ENCODE results near the gene RSPO3.
A peak's percentile ranks its signal among the peaks of the same experiment; 100 is the strongest.
"Not testable (repeated sequence)": the region's sequence is repeated elsewhere in the genome, so short reads cannot be mapped to it uniquely, and the experiment has no call there.

The RSPO3 gene

GRCh38 chr6:127118298-127119101, at the start of gene RSPO3:
Gene RSPO3 (plus strand): TSS chr6:127118671. CDS start chr6:127119193, 522 bp downstream.
- DNase-seq = peak; percentile 63

- peak; percentile 67 for DNase-seq
Measured at GRCh38 chr6:127069659-127070279, 48.7 kb upstream of the RSPO3 start.

- DNase-seq = peak; percentile 76
Measured at GRCh38 chr6:127073222-127073621, 45.2 kb upstream of the RSPO3 start.

GRCh38 chr6:127076466-127076865, 42.0 kb upstream of the RSPO3 start:
- no peak for DNase-seq

- peak; percentile 12 for DNase-seq
Measured at GRCh38 chr6:127077886-127078285, 40.6 kb upstream of the RSPO3 start.

GRCh38 chr6:127078669-127079068, 39.8 kb upstream of the RSPO3 start:
- DNase-seq = no peak

- no peak for DNase-seq
Measured at GRCh38 chr6:127079681-127080080, 38.8 kb upstream of the RSPO3 start.

- no peak for DNase-seq
Measured at GRCh38 chr6:127080081-127080480, 38.4 kb upstream of the RSPO3 start.

GRCh38 chr6:127083231-127083962, 35.1 kb upstream of the RSPO3 start:
- peak; percentile 25 for DNase-seq

- DNase-seq = no peak
Measured at GRCh38 chr6:127083963-127084310, 34.5 kb upstream of the RSPO3 start.

- no peak for DNase-seq
Measured at GRCh38 chr6:127085181-127085580, 33.3 kb upstream of the RSPO3 start.

GRCh38 chr6:127090051-127090450, 28.4 kb upstream of the RSPO3 start:
- DNase-seq = no peak

GRCh38 chr6:127092466-127092865, 26.0 kb upstream of the RSPO3 start:
- DNase-seq = no peak

- DNase-seq = no peak
Measured at GRCh38 chr6:127094791-127095190, 23.7 kb upstream of the RSPO3 start.

- no peak for DNase-seq
Measured at GRCh38 chr6:127096167-127096566, 22.3 kb upstream of the RSPO3 start.

- not testable (repeated sequence) for DNase-seq
Measured at GRCh38 chr6:127097442-127097841, 21.0 kb upstream of the RSPO3 start.

GRCh38 chr6:127100510-127101140, 17.8 kb upstream of the RSPO3 start:
- DNase-seq = peak; percentile 38

- peak; percentile 23 for DNase-seq
Measured at GRCh38 chr6:127102299-127102698, 16.2 kb upstream of the RSPO3 start.

GRCh38 chr6:127102859-127103258, 15.6 kb upstream of the RSPO3 start:
- no peak for DNase-seq

- DNase-seq = no peak
Measured at GRCh38 chr6:127103482-127103881, 15.0 kb upstream of the RSPO3 start.

- no peak for DNase-seq
Measured at GRCh38 chr6:127107916-127108315, 10.6 kb upstream of the RSPO3 start.

GRCh38 chr6:127110712-127111111, 7.8 kb upstream of the RSPO3 start:
- DNase-seq = no peak

- no peak for DNase-seq
Measured at GRCh38 chr6:127111526-127111925, 6.9 kb upstream of the RSPO3 start.

Data from DMS53 (cell line).